ENCODE data around the gene RAD54L.
"Not testable (repeated sequence)": the region's sequence is repeated elsewhere in the genome, so short reads cannot be mapped to it uniquely, and the experiment has no call there.

Gene RAD54L

GRCh38 chr1:46317323-46317722 lies 69.8 kb downstream of the RAD54L start:
- no peak for TF ChIP-seq CTCF (IDR thresholded peaks at IDR 0.05; ENCODE audit: low read depth, low read length)
- no peak overlapping the region for H3K4me3 ChIP-seq (ENCODE audit: low read depth, low read length)
- DNase-seq (ENCODE audit: low read depth, low spot score): no peak
- in situ Hi-C loops (cut with HindIII; ENCODE audit: low sequenced_read_pairs): no loop called here

GRCh38 chr1:46319301-46319700 lies 71.7 kb downstream of the RAD54L start:
- H3K4me3 ChIP-seq (ENCODE audit: low read depth, low read length); DNase-seq (ENCODE audit: low read depth, low spot score); in situ Hi-C loops (cut with HindIII; ENCODE audit: low sequenced_read_pairs): not testable (repeated sequence)

GRCh38 chr1:46319960-46320914 lies 72.7 kb downstream of the RAD54L start:
- in situ Hi-C loops (cut with HindIII; ENCODE audit: low sequenced_read_pairs); H3K4me3 ChIP-seq (ENCODE audit: low read depth, low read length); DNase-seq (ENCODE audit: low read depth, low spot score): not testable (repeated sequence)

GRCh38 chr1:46322191-46322590 lies 74.6 kb downstream of the RAD54L start:
- DNase-seq (ENCODE audit: low read depth, low spot score); H3K4me3 ChIP-seq (ENCODE audit: low read depth, low read length); in situ Hi-C loops (cut with HindIII; ENCODE audit: low sequenced_read_pairs): not testable (repeated sequence)

- DNase-seq (ENCODE audit: low read depth, low spot score); in situ Hi-C loops (cut with HindIII; ENCODE audit: low sequenced_read_pairs): not testable (repeated sequence)
Measured at GRCh38 chr1:46325285-46326076, 77.9 kb downstream of the RAD54L start.

More at GRCh38 chr1:46325285-46326076, 77.9 kb downstream of the RAD54L start:
- not testable (repeated sequence) for H3K4me3 ChIP-seq (ENCODE audit: low read depth, low read length)
